ENCODE data around the gene SYPL1.

- no peak for TF ChIP-seq ZBTB7A (IDR thresholded peaks at IDR 0.05; ENCODE audit: low read depth)
- TF ChIP-seq, protein P1, sequence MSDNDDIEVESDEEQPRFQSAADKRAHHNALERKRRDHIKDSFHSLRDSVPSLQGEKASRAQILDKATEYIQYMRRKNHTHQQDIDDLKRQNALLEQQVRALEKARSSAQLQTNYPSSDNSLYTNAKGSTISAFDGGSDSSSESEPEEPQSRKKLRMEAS (IDR thresholded peaks at IDR 0.05) = no peak
- no peak for TF ChIP-seq TAF1 (IDR thresholded peaks at IDR 0.05; ENCODE audit: low read depth)
- no peak for TF ChIP-seq EP300 (IDR thresholded peaks at IDR 0.05; ENCODE audit: borderline replicate concordance)
- TF ChIP-seq CEBPB (IDR thresholded peaks at IDR 0.05) = no peak
- no peak for TF ChIP-seq NFIC (IDR thresholded peaks at IDR 0.05)
- no peak for TF ChIP-seq RAD21 (IDR thresholded peaks at IDR 0.05; ENCODE audit: low read depth)
- TF ChIP-seq, protein P2, sequence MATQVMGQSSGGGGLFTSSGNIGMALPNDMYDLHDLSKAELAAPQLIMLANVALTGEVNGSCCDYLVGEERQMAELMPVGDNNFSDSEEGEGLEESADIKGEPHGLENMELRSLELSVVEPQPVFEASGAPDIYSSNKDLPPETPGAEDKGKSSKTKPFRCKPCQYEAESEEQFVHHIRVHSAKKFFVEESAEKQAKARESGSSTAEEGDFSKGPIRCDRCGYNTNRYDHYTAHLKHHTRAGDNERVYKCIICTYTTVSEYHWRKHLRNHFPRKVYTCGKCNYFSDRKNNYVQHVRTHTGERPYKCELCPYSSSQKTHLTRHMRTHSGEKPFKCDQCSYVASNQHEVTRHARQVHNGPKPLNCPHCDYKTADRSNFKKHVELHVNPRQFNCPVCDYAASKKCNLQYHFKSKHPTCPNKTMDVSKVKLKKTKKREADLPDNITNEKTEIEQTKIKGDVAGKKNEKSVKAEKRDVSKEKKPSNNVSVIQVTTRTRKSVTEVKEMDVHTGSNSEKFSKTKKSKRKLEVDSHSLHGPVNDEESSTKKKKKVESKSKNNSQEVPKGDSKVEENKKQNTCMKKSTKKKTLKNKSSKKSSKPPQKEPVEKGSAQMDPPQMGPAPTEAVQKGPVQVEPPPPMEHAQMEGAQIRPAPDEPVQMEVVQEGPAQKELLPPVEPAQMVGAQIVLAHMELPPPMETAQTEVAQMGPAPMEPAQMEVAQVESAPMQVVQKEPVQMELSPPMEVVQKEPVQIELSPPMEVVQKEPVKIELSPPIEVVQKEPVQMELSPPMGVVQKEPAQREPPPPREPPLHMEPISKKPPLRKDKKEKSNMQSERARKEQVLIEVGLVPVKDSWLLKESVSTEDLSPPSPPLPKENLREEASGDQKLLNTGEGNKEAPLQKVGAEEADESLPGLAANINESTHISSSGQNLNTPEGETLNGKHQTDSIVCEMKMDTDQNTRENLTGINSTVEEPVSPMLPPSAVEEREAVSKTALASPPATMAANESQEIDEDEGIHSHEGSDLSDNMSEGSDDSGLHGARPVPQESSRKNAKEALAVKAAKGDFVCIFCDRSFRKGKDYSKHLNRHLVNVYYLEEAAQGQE (IDR thresholded peaks at IDR 0.05; ENCODE audit: low read depth) = no peak
- TF ChIP-seq YY1 (IDR thresholded peaks at IDR 0.05; ENCODE audit: low read depth) = no peak
- no peak for TF ChIP-seq TCF12 (IDR thresholded peaks at IDR 0.05; ENCODE audit: low read depth)
- TF ChIP-seq TEAD4 (IDR thresholded peaks at IDR 0.05) = no peak
Measured at GRCh38 chr7:106045139-106045538, 67.0 kb downstream of the SYPL1 start.

Data from Ishikawa (cell line).